ENCODE measurements around the gene WNT3. TPM values are rescaled to one million over a fixed set of nuclear protein-coding genes. Genes with fewer than 3 reads are reported as not detected.

The WNT3 gene
- total and polyA plus RNA-seq, 4 donors: 0.15 to 1.0 (median 0.67) TPM

Other genes with a start within 250 kb of the WNT3 start
- gene ARL17A, start 239.0 kb downstream of the WNT3 start, total RNA-seq: 10 to 100 TPM; 12.8 to 13.2 TPM
- 1 to 10 TPM; 4.7 to 6.9 TPM for gene ARL17A, start 239.0 kb downstream of the WNT3 start, polyA plus RNA-seq
- 10 to 100 TPM; 32.1 to 34.5 TPM for gene NSF, start 228.0 kb downstream of the WNT3 start, total RNA-seq
- 10 to 100 TPM; 10.6 to 13.8 TPM for gene NSF, start 228.0 kb downstream of the WNT3 start, polyA plus RNA-seq
- under 1 TPM; 0.57 to 0.84 TPM for gene WNT9B, start 32.9 kb upstream of the WNT3 start, total RNA-seq
- gene WNT9B, start 32.9 kb upstream of the WNT3 start, polyA plus RNA-seq: under 1 TPM in 1 of 2 donors, not detected in 1; 0.05 TPM
- gene GOSR2, start 104.5 kb upstream of the WNT3 start, total RNA-seq: 10 to 100 TPM; 57.1 to 62.9 TPM
- gene GOSR2, start 104.5 kb upstream of the WNT3 start, polyA plus RNA-seq: 10 to 100 TPM; 23.4 to 32.1 TPM
- gene RPRML, start 160.6 kb upstream of the WNT3 start, total RNA-seq: 1 to 10 TPM in 1 of 2 donors, not detected in 1; 1.4 TPM
- under 1 TPM in 1 of 2 donors, not detected in 1; 0.84 TPM for gene RPRML, start 160.6 kb upstream of the WNT3 start, polyA plus RNA-seq

Data from aorta (tissue), 4 donors.